Sigmoid colon (tissue), 7 donors: ENCODE results near the gene IL6R. TPM values are rescaled to one million over a fixed set of nuclear protein-coding genes. Genes with fewer than 3 reads are reported as not detected.

ENCODE experiments used
- DNase-seq: peaks from one replicate; pipeline ENCODE4 v3.0.0-alpha.2; 2019
- H3K27ac ChIP-seq, 4 donors: fragments of 200-600 bp; sonication (generic); one replicate each; pipeline ENCODE4 v1.5.1; 2016 to 2019; ENCODE audit warnings: mild to moderate bottlenecking in 1 of 4
- H3K27me3 ChIP-seq, 3 donors: fragments of 200-600 bp; sonication (generic); one replicate each; pipeline ENCODE4 v1.5.1; 2019; ENCODE audit warnings: mild to moderate bottlenecking in 1 of 3
- H3K36me3 ChIP-seq, 4 donors: fragments of 200-600 bp; sonication (generic); one replicate each; pipeline ENCODE4 v1.5.1; 2016 to 2019
- H3K4me1 ChIP-seq, 4 donors: fragments of 200-600 bp; sonication (generic); one replicate each; pipeline ENCODE4 v1.5.1; 2017 to 2019
- H3K4me3 ChIP-seq, 4 donors: fragments of 200-600 bp; sonication (generic); one replicate each; pipeline ENCODE4 v1.5.1; 2017 to 2019; ENCODE audit warnings: mild to moderate bottlenecking in 2 of 4, moderate library complexity in 1 of 4
- H3K9me3 ChIP-seq, 4 donors: fragments of 200-600 bp in 3 of 4; sonication (generic) in 3 of 4; one replicate each; pipeline versions ENCODE4 v1.5.1 to v1.6.1; 2013 to 2019
- CTCF ChIP-seq, 4 experiments: fragments of 450-650 bp in 3 of 4; fragments of 200-600 bp in 1 of 4; IDR thresholded peaks; one replicate each; pipeline ENCODE4 v1.5.1; 2016 to 2019; ENCODE audit warnings: antibody characterized with exemption in 4 of 4, mild to moderate bottlenecking in 3 of 4, moderate library complexity in 2 of 4
- EP300 ChIP-seq, 4 donors: sonication (generic); formaldehyde crosslinking; IDR thresholded peaks; one replicate each; pipeline ENCODE4 v1.6.1; 2017; ENCODE audit warnings: antibody characterized with exemption in 4 of 4
- POLR2A ChIP-seq, 2 donors: fragments of 450-650 bp; IDR thresholded peaks; one replicate each; pipeline ENCODE4 v1.6.1; 2016; ENCODE audit warnings: antibody characterized with exemption in 2 of 2, mild to moderate bottlenecking in 2 of 2, moderate library complexity in 2 of 2
- POLR2AphosphoS5 ChIP-seq, 4 donors: sonication (generic); formaldehyde crosslinking; IDR thresholded peaks; one replicate each; pipeline ENCODE4 v1.6.1; 2017; ENCODE audit warnings: antibody characterized with exemption in 4 of 4
- WGBS, 2 donors: extraction: QIAGEN DNeasy Blood & Tissue Kit; methylation state at CpG; one replicate each; pipeline ENCODE4 v1.1.7; 2013; 5-methylcytosine and 5-hydroxymethylcytosine counted together
- intact Hi-C: fragments of 100-400 bp; cut with DNase I; formaldehyde crosslinking; loops from one replicate; pipeline ENCODE4 v1.15.1; 2023
- polyA plus RNA-seq, 3 donors: library from polyadenylated mRNA; stranded (reverse); fragments of 200-250 nt; gene quantifications; one replicate each; pipeline ENCODE4 v1.2.3, GENCODE V29; 2013
- total RNA-seq, 4 donors: library from RNA; depleted of rRNA; stranded (reverse); fragments of >200 nt; gene quantifications; one replicate each; pipeline ENCODE4 v1.1.0, GENCODE V29; 2016
- donor health status: healthy with polysubstance abuse.
- donor health status: Bipolar disorder and iron deficiency.
- donor health status: healthy.

Gene IL6R
- total and polyA plus RNA-seq, 7 donors, result 3.0 to 40.2 (median 22.9) TPM

GRCh38 chr1:154429118-154429517 lies 24.0 kb downstream of the IL6R start:
- 95 to 96% methylated on average over 15 of the region's 15 CpGs for WGBS, 2 donors
- TF ChIP-seq POLR2AphosphoS5 (IDR thresholded peaks at IDR 0.05) (peak in 2 of 4 donors; percentile 5 to 21), POLR2A (IDR thresholded peaks at IDR 0.05) (no peak)
- H3K36me3 ChIP-seq, result peaks cover 0 to 7% (median 2%) of the 10 kb centered on the region in 4 donors
- intact Hi-C loops, result no loop called here
- no peak overlapping the region for H3K4me3 ChIP-seq
- peaks cover 0 to 97% (median 84%) of the 10 kb centered on the region in 4 donors for H3K4me1 ChIP-seq
- DNase-seq, result peak; percentile 79
- H3K9me3 ChIP-seq, result no peaks in the 10 kb centered on the region
- H3K27me3 ChIP-seq, result no peaks in the 10 kb centered on the region
- peak overlapping the region; percentile 91 to 99 (median 96) for H3K27ac ChIP-seq

- WGBS, 2 donors, result 66 to 83% methylated on average over 17 of the region's 17 CpGs
- no peak for DNase-seq
- TF ChIP-seq POLR2A (IDR thresholded peaks at IDR 0.05), result no peak
- intact Hi-C loops, result no loop called here
- Histone ChIP-seq H3K9me3 (no peaks in the 10 kb centered on the region), H3K4me3 (no peak overlapping the region), H3K27ac (peak overlapping the region; percentile 91 to 99 (median 96)), H3K36me3 (peaks cover 0 to 7% (median 2%) of the 10 kb centered on the region in 4 donors), H3K27me3 (no peaks in the 10 kb centered on the region), H3K4me1 (peaks cover 0 to 97% (median 85%) of the 10 kb centered on the region in 4 donors)
Observed at GRCh38 chr1:154429841-154430611, 24.9 kb downstream of the IL6R start.

- Histone ChIP-seq H3K4me3 (no peak overlapping the region), H3K4me1 (peaks cover 0 to 97% (median 92%) of the 10 kb centered on the region in 4 donors), H3K9me3 (no peaks in the 10 kb centered on the region), H3K27ac (peak overlapping the region; percentile 91 to 99 (median 96)), H3K27me3 (no peaks in the 10 kb centered on the region), H3K36me3 (peaks cover 0 to 11% (median 3%) of the 10 kb centered on the region in 4 donors)
- 21 to 69% methylated on average over 11 of the region's 11 CpGs for WGBS, 2 donors
- no peak for DNase-seq
- no peak for TF ChIP-seq POLR2AphosphoS5 (IDR thresholded peaks at IDR 0.05)
- no peak for TF ChIP-seq POLR2A (IDR thresholded peaks at IDR 0.05)
- TF ChIP-seq CTCF (IDR thresholded peaks at IDR 0.05), result no peak
- no peak for TF ChIP-seq EP300 (IDR thresholded peaks at IDR 0.05)
- intact Hi-C loops, result no loop called here
Observed at GRCh38 chr1:154430903-154431302, 25.8 kb downstream of the IL6R start.

- DNase-seq, result peak; percentile 79
- intact Hi-C loops, result no loop called here
- Histone ChIP-seq H3K4me3 (no peak overlapping the region), H3K36me3 (peaks cover 0 to 13% (median 5%) of the 10 kb centered on the region in 4 donors), H3K4me1 (peaks cover 0 to 100% (median 96%) of the 10 kb centered on the region in 4 donors), H3K27ac (peak overlapping the region; percentile 91 to 99 (median 96)), H3K27me3 (no peaks in the 10 kb centered on the region), H3K9me3 (no peaks in the 10 kb centered on the region)
- TF ChIP-seq CTCF (IDR thresholded peaks at IDR 0.05), result no peak
- peak; percentile 33 to 90 (median 76) for TF ChIP-seq POLR2AphosphoS5 (IDR thresholded peaks at IDR 0.05)
- TF ChIP-seq EP300 (IDR thresholded peaks at IDR 0.05), result peak in 3 of 4 donors; percentile 30 to 90 (median 52)
- 83 to 86% methylated on average over 10 of the region's 10 CpGs for WGBS, 2 donors
Observed at GRCh38 chr1:154431586-154432373, 26.6 kb downstream of the IL6R start.

- Histone ChIP-seq H3K27me3 (no peaks in the 10 kb centered on the region), H3K36me3 (peaks cover 0 to 23% (median 7%) of the 10 kb centered on the region in 4 donors), H3K4me1 (peaks cover 0 to 100% (median 91%) of the 10 kb centered on the region in 4 donors), H3K9me3 (no peaks in the 10 kb centered on the region), H3K27ac (peak overlapping the region; percentile 91 to 99 (median 96)), H3K4me3 (no peak overlapping the region)
- TF ChIP-seq POLR2A (IDR thresholded peaks at IDR 0.05), result no peak
- no peak for TF ChIP-seq POLR2AphosphoS5 (IDR thresholded peaks at IDR 0.05)
- TF ChIP-seq CTCF (IDR thresholded peaks at IDR 0.05), result no peak
- no peak for TF ChIP-seq EP300 (IDR thresholded peaks at IDR 0.05)
- 81 to 88% methylated on average over 9 of the region's 9 CpGs for WGBS, 2 donors
- intact Hi-C loops, result no loop called here
- peak; percentile 71 for DNase-seq
Observed at GRCh38 chr1:154433161-154433764, 28.1 kb downstream of the IL6R start.
